GM18519 (cell line): ENCODE results near the gene TMEM87B.

Source experiments
- ATAC-seq: cut with Tn5 transposase; IDR thresholded peaks from one replicate; pipeline ENCODE4 v1.9.1; 2021; ENCODE audit warnings: mild to moderate bottlenecking, moderate library complexity; ENCODE audit not compliant: unreplicated experiment, low FRiP score

TMEM87B gene

GRCh38 chr2:112149194-112149593, 94.1 kb downstream of the TMEM87B start:
- ATAC-seq: no peak

GRCh38 chr2:112149866-112150435, 94.9 kb downstream of the TMEM87B start:
- no peak for ATAC-seq

- no peak for ATAC-seq
These were observed 95.4 kb downstream of the TMEM87B start for GRCh38 chr2:112150447-112150846.

GRCh38 chr2:112150851-112151250, 95.8 kb downstream of the TMEM87B start:
- ATAC-seq: no peak

GRCh38 chr2:112151271-112151670, 96.2 kb downstream of the TMEM87B start:
- no peak for ATAC-seq

- ATAC-seq: no peak
These were observed 96.8 kb downstream of the TMEM87B start for GRCh38 chr2:112151701-112152440.

- no peak for ATAC-seq
These were observed 97.6 kb downstream of the TMEM87B start for GRCh38 chr2:112152476-112153178.

GRCh38 chr2:112153179-112153490, 98.1 kb downstream of the TMEM87B start:
- ATAC-seq: no peak

- no peak for ATAC-seq
These were observed 98.4 kb downstream of the TMEM87B start for GRCh38 chr2:112153501-112153900.

GRCh38 chr2:112154246-112155117, 99.4 kb downstream of the TMEM87B start:
- no peak for ATAC-seq

- no peak for ATAC-seq
These were observed 100.5 kb downstream of the TMEM87B start for GRCh38 chr2:112155331-112156151.

- no peak for ATAC-seq
These were observed 101.3 kb downstream of the TMEM87B start for GRCh38 chr2:112156152-112156986.

GRCh38 chr2:112157472-112157871, 102.4 kb downstream of the TMEM87B start:
- no peak for ATAC-seq

- no peak for ATAC-seq
These were observed 104.4 kb downstream of the TMEM87B start for GRCh38 chr2:112159454-112159921.

GRCh38 chr2:112160283-112161250, 105.5 kb downstream of the TMEM87B start:
- ATAC-seq: no peak

GRCh38 chr2:112161431-112162145, 106.5 kb downstream of the TMEM87B start:
- ATAC-seq: no peak

- no peak for ATAC-seq
These were observed 107.3 kb downstream of the TMEM87B start for GRCh38 chr2:112162341-112162740.
